Activated CD8-positive, alpha-beta memory T cell treated with anti-CD3 and anti-CD28 coated beads, Interleukin-2, amount 50 U/mL, for 4 hours (primary cell): Measurements from ENCODE around the gene TRIM44.
"Not testable (repeated sequence)": the region's sequence is repeated elsewhere in the genome, so short reads cannot be mapped to it uniquely, and the experiment has no call there.

Experiments
- DNase-seq: peaks from one replicate; pipeline ENCODE4 v3.0.0-alpha.2; 2020

Gene TRIM44

DNA sequence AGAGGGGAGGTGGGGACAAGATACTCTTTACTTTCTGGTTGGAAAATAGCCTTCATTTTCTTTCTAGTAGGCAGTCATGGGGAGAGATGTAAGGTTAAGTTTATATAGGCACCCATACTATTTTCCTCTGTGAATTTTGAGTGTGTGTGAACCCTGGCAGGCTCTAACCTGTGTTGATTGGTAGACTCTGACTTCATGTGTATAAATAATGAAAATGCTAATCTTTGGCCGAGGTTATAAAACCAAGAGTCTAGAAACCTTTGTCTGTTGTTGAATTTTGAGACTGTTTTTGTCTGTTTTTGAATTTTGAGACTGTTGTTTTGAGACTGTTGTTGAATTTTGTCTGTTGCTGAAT is 14.0 kb downstream of the TRIM44 start:
- DNase-seq: no peak

DNA sequence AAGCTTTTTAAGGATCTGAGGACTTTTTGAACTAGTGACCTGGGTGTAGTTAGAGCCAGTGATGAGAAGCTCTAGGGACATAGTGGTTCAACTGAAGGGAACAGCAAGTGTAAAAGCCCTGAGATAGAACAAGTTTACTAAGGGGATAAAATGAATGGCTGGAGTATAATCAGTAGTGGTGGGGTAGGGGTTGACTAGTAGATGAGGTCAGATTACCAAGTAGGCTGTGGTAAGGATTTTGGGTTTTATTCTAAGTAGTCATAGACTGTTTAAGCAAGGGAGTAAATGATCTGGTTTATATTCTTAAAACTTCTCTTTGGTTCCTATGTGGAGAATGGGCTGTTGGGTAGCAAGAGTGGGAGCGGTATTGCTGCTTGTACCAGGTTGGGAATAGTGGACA is 15.3 kb downstream of the TRIM44 start:
- no peak for DNase-seq

DNA sequence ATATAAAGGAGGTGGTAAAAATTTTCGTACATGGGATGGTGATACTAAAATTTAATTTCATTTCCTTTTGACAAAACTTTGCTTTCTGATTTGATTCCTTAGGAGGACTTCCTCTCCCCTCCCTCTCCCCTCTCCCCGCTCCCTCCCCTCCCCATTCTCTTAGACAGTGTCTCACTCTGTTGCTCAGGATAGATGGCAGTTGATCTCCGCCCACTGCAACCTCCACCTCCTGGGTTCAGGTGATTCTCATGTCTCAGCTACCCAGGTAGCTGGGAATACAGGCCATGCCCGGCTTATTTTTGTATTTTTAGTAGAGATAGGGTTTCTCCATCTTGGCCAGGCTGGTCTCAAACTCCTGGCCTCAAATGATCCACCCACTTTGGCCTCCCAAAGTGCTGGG is 15.9 kb downstream of the TRIM44 start:
- DNase-seq: no peak

DNA sequence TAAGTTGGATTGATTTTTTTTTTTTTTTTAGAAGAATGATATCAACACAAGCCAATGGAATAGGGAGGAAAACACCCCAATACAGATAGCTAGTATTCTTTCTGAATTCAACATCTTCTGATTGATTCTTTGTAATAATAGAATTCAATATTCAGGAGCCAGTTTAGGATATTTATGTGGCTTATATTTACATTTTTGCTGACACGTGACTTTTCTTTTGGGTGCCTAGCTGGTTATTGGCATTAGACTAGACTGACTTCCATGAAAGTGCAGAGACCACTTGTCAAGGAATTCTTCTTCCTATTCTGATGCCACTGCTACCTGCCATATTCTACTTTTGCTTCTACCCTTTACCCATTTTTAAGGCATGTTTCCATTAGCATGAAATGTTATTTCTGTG is 16.4 kb downstream of the TRIM44 start:
- DNase-seq: no peak

DNA sequence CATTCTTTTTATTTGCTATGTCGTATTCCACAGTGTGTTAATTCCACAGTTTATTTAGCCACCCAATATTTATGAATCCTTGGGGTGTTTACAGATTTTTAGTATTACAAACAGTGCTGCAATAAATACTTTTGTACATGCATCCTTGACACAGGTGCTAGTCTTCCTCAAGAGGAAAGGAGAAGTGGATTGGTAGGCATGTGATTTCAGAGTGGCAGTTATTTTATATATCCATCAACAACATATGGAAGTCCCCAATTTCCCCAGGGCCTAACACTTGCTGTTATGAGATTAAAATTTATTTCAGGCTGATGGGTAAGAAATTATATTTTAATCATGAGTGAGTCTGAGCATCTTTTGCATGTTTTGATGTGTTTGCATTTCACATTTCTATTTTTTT is 17.9 kb downstream of the TRIM44 start:
- DNase-seq: no peak

DNA sequence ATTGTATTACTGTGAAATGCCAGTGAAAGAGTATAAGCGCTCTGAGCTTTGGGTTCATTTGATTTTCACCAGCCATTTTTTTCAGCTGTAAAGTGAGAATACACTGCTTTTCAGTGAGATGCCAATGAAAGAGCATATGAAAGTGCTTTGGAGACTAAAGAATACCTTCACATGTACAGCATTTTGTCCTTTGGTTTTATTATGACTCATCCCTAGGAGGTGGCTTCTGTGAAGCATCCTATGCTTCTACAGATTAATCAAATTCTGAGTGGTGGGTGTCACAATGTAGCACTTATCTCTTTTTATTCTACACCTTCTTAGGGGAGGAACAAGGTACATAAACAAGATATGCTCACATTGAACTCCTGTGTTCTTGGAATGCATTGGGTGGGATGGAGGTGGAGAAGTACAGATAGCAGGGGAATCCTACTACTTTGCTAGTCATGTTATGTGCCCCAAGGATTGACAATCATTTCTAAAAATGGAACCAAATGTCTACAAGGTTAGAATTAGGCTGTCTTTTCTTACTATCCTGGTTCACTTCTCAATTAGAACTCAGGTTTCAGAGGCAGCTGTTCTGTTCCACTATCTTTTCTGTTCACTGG is 18.7 kb downstream of the TRIM44 start:
- no peak for DNase-seq

DNA sequence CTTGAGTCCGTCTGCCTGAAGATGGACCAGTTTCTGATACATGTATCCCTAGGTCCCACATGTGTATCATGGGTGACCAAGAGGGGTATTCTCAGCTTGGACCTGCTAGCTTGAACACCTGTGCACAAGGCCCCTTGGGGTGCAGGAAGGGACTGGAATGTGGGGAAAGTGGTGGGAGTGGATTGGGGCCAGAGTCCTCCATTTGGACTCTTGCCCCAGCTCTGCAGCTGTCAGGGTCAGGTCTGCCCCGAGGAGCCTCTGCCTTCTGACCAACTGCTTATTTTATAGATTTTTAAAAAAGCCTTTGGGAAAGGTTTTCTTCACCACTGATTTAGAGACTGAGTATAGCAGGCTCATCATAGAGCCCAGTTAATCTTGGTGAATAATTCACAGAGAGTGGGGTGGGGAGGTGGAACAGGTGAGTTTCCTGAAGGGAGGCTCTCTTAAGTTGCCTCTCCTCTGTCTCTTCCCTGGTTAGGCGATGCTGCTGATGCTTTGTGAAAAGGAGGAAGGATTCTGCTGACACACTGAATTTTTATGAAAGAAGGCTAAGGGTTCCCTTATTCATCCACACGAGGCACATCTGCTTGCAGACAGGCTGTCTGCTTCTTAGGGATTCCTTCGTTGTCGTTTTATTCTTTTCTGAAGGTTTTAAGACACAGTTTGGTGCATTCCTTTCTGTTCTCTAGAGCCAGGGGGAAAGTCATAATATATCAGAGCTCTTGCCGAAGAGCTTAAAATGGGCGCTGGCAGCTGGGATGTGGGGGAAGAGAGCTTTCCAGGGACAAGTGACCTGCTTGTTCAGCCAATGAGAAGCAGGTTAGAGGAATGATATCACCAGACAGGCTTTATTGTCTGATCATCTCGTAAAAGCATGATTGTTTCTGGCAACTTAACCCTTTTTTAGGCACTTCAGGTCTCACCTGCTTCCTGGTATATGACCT is 19.9 kb downstream of the TRIM44 start:
- DNase-seq: no peak

DNA sequence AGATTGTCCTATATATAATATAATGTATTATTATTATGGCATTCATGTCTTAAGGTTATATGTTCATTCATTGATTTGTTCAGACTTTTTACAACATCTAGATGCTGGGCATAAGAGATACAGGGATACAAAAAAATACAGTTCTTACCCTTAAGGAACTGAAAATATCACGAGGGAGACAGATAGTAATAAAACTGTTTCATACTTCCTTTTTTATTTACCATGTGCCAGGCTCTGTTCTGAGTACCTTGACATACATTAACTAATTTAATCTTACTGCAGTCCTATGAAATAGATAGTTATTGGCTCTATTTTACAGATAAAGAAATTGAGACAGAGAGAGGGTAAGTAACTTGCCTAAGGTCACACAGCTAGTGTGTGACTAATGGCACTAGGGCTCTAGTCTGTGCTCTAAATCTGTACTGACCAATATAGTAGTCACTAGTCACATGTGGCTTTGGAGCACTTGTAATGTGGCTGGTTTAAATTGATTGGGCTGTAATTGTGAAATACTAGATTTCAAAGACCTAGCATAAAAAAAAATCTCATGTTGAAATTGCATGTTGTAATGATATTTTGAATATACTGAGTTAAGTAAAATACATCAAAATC is 21.3 kb downstream of the TRIM44 start:
- no peak for DNase-seq

DNA sequence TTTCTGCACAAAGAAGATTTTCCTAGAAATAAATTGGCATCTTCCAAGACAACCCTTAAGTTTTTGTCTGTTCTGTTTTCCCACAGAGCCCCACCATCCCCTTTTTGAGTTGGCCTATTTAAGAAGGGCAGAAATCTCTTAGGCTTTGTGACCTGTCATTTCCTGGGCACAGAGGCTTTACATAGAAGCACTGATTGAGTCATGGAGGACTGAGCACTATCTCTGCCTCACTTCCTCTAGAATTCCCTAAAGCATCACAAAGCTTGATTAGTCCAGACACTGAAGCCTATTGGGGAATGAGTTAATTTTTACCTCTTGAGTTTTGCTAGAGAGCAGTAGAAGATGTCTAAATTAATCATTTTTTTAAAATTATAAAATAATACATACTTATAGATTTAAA is 25.4 kb downstream of the TRIM44 start:
- no peak for DNase-seq

DNA sequence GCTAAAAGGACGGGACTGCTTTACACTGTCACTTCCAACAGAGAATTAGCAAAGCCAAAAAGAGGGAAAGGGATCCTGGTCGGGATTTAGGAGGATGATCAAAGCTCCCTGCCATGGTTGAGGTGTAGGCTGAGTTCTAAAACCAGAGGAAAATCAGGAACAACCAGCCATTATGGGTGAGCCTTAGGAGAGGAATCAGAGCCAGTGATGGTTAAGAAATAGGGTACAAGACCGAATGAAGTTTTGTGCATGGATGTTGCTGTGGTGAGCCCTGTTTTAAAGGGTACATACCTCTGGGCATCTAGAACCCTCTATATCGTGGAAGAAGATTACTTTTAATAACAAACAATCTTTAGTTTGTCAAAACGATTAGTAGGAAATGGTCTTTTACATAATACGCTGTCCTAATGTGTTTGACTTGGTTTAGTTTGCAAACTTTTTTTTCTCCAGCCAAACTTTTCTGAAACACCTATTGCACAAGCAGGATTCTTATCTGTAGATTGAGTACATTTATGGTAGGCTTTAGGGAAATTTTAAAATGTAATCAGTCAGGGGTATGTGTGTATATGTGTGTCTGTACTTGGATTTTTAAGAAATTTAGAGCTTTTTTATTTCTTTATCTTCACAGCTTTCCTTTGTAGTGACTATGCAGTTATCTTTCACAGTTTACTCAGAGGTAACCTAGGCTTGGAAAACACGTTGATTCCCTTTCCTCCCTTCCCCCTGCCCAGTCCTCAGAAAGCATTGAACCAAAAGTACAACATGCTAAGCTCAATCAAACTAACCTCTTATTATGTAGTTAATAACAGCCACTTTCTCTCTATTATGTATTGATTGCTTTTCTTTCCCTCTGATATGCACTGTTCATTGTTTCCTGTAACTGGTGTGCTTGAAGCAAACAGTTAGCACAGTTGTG is 26.8 kb downstream of the TRIM44 start:
- DNase-seq: no peak

DNA sequence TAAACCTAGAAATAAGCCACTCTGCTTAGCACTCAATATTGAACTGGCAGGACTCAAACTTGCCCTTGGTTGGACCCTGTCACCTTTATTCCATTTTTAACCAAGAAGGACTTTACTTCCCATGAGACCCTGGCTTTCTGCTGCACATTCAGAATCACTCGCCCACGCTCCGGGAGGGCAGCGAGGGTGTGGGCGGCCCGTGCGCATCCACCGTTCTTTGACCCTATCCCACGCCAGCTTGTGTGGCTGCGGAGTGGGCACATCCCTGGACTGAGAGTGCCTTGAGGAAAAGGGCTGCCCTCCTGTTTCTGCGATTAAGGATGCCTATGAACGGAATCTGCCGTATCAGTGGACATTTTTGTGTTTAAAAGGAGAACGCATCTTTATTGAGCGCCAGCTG is 39.6 kb downstream of the TRIM44 start:
- no peak for DNase-seq

DNA sequence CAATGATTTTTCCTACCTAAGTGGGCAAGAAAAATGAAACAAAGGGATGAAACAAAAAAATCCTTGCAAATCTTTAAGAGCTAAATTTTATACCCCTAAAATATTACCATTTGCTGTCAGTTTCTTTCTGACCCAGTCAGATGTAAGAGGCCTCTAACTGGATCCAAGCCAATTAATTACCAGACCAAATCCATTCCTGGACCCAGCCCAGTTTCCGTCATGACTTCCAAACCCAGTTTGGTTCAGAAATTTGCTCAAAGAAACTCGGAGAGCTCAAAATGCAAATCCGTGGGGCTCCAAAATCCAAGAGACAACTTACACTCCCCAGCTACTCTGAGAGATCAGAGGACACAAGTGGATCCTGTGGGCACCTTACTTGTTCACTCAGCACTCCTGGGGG is 46.8 kb downstream of the TRIM44 start:
- DNase-seq: no peak

DNA sequence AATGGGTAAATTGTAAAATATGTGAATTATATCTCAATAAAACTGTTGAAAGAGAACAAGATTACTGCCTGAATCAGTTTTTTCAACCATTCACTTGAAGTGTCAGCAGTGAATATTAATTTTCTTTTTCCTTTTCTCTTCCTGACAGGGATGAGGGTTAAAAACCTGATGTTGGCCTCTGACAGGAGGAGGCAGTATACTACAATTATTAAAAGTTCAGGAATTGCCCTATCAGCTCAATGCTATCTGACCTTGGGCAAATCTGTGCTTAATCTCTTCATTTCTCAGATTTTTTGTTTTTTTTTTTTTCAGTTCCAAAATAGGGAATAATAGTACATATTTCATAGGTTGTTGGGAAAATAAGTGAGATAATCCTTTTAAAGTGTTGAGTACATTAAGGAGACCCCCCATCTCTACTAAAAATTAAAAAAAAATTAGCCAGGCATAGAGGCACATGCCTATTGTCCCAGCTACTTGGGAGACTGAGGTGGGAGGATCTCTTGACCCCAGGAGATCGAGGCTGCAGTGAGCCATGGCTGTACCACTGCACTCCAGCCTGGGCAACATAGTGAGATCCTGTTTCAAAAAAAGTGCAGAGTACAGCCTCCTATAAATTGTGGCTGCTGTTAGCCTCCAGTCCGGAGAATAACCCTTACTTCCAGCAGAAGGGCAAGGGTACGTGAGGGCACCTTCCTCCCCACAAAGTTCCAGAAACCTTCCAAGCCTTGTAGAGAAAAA is 48.8 kb downstream of the TRIM44 start:
- DNase-seq: no peak

DNA sequence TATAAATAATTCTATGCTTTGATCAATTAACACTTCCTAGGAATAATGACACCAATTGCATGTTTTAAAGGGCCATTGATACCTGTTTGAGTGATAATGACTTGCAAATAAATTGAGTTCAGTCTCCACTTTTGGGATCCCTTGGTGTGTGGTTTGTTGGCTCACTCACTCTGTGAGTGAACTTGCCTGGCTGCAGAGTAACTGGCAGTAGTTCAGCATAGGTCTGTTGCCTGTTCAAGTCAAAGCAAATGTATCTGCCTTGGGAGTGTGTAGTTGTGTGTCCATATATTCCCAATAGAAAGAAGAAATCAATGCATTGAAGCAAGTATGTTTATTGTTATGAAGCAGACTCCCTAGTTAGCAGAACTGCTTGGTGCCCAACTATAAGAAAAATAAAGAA is 49.3 kb downstream of the TRIM44 start:
- DNase-seq: no peak

DNA sequence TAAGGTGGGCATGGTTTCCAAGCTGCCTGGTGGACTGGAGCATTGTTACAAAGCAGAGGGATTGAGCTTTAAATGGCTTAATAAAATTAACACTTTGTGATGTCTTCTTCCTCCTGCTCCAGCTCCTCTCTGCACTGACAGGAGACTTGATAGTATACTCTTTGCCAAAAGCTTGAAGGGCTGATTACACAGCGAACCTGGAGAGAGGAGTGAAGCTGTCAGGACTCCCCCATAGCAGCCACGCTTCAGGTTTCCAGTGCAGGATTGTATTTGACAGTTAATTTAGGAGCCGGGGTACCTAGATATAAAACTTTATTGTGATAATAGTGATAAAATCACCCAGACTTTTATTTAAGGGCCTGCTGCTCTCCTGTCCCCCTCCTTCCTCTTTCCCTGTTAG is 50.0 kb downstream of the TRIM44 start:
- DNase-seq: no peak

DNA sequence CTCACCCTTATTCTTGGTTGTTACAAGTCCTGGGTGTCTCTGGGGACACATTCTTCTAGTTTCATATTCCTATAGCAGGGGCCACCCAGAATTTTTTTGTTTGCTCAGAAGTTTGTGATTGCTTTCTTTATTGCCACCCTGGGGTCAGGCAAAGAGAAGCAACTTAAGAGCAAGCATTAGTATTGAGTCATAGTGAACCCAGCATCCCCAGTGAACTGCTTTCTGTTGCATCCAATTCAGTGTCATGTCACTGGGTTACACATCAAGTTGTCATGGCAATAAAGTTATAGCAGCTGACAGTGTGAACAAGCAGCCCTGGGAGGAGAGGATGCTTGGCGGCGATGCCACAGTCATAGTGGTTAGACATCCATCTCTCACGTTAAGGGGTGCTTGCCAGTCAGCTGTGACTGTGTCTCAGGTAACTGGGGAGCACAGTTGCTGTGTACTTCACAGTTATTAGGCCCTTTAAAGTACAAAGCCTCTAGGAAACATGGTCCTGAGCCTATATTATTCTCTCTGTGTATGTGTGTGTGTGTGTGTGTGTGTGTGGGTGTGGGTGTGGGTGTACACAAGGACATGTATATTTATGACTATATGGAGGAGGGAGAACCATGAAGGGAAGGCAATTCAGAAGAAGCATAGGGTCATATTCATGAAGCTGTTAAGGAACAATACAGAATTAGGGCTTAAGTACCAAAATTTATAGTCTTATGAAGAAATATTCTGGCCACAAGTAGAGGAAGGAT is 52.5 kb downstream of the TRIM44 start:
- peak; percentile 12 for DNase-seq

DNA sequence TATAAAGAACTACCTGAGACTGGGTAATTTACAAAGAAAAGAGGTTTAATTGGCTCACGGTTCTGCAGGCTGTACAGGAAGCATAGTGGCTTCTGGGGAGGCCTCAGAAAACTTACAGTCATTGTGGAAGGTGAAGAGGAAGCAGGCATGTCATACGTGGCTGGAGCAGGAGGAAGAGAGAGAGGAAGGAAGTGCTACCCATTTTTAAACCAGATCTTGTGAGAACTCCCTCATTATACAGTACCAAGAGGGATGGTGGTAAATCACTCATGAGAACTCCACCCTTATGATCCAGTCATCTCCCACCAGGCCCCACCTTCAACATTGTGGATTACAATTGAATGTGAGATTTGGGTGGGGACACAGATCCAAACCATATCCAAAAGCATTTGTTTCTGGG is 53.1 kb downstream of the TRIM44 start:
- DNase-seq: not testable (repeated sequence)

DNA sequence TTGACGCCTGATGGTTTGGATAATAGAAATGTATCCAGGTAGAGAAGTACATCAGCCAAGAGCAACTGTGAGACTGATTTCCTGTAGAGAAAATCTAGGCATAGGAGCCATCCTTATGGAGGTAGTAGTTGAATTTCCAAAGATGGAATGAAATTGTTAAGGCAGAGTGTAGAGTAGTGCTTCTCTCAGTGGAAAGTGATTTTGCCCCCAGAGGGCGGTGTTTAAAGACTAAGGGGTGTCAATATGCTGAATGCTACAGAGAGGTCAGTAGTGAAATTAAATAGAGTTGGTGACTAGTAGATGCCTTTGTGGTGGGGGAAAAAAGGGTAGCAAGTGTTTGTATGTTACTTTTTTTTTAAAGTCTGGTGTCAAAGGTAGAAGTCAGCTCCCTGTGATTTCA is 54.5 kb downstream of the TRIM44 start:
- no peak for DNase-seq

DNA sequence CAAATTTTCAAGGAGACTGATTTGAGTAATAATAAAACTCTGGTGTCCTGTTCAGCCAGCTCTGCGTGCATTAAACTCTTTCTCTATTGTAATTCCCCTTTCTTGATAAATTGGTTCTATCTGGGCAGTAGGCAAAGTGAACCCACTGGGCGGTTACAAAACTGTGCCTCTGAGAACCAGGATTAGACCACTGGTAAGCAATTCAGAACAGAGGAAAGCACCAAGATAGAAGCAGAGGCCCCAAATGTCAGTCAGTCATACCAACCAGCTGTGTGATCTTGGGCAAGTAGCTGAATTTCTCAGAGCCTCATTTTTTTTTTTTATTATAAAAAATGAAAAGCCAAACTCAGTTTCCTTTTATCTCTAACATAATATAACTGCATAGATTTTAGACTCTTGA is 54.9 kb downstream of the TRIM44 start:
- DNase-seq: no peak

DNA sequence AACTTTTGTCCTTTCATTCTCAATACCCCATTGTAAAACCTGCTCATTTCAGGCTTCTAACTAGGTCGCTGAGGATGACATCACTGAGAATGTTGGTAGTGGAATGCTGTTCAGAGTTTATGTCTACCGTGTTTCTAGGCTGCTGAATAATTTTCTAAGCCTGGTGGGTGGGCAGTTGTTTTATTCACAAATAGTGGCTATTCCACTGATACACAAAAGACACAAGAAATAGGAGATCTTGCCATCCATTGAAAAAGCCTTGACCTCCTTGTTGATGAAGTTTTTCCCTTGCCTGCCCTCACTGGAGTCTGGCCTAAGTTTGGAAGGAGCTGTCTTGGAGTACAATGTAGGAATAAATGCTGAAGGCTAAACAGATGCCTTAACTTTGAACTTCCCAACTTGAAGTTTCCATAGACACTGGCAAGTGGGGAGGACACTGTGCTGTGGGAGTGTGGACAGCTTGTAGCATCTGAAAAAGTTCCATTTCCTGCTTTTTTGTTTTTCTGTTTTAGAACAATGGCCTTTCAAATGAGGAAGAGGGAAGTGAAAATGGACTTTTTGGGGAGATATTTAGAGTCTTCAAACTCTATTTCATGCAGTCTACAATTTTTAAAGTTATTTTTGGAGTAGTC is 59.2 kb downstream of the TRIM44 start:
- no peak for DNase-seq

DNA sequence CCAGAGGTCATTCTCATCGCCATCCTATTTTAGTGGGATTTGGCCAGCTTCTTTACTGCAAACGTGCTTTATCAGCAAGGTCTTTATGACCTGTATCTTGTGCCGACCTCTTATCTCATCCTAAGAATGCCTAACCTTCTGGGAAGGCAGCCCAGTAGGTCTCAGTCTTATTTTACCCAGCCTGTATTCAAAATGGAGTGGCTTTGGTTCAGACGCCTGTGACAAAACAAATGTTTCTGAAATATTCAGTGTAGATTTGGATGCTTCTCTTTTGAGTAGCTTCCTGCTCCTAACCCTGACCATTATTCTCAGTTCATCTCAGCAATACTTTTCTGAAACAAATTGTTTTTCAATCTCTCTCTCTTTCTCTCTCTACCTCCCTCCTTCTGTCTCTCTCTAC is 60.1 kb downstream of the TRIM44 start:
- no peak for DNase-seq
